Measurements from ENCODE around the gene SLC22A4. TPM values are rescaled to one million over a fixed set of nuclear protein-coding genes. Genes with fewer than 3 reads are reported as not detected.

The SLC22A4 gene
- total RNA-seq, 1 donor from 2014 or later: 0.06 TPM

DNA sequence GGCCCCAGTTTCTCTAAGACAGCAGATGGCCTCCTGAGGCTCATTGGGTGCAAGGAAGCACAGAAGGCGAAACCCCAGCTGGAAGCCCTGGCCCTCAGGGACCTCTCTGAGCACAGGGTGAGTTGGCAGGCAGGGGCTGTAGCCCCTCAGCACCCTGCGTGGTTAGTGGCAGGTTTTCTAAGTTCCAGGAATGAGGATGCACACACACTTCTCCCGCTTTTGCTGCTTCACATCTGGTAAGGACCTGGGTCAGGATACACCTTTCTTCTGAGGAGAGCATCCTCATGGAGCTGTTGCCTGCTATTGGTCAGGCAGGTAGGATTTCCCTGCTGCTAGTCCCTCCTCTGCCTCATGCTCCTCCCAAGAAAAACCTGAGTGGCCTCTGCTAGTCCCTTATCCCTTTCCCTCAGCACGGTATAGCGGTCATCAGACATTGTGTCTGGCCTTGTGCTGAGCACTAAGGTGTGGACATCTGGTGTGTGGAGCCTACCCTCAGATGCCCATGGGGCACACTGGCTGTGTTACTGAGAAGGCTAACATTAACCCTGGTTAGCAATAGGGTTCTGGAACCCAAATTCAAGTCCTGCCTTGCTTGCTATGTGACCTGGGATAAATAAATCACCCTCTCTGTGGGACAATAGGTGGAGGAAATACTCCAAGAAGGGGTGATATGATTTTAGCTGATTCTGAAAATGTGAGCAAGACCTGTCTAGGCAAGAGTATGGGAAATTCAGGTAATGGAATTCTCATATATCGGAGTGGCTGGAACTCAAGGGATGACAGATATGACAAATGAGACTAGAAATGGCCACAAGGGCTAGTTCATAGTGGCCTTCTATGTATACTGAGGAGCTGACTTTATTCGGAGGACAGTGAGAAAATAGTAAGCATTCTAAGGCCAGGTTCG lies 1.6 kb downstream of the SLC22A4 start:
- H4K20me1 ChIP-seq (ENCODE audit: low read depth): peaks cover 9% of the 10 kb centered on the region
- Mint-ChIP-seq H3K4me1 (peaks cover 12% of the 10 kb centered on the region), H3K4me3 (peak overlapping the region; percentile 82), H3K36me3 (no peaks in the 10 kb centered on the region), H3K27ac (no peak overlapping the region), H3K27me3 (ENCODE audit: insufficient read depth, low read depth) (peaks cover 10% of the 10 kb centered on the region), H3K9me3 (no peaks in the 10 kb centered on the region)
- TF ChIP-seq EZH2 (IDR thresholded peaks at IDR 0.05): no peak
- TF ChIP-seq, protein P1, sequence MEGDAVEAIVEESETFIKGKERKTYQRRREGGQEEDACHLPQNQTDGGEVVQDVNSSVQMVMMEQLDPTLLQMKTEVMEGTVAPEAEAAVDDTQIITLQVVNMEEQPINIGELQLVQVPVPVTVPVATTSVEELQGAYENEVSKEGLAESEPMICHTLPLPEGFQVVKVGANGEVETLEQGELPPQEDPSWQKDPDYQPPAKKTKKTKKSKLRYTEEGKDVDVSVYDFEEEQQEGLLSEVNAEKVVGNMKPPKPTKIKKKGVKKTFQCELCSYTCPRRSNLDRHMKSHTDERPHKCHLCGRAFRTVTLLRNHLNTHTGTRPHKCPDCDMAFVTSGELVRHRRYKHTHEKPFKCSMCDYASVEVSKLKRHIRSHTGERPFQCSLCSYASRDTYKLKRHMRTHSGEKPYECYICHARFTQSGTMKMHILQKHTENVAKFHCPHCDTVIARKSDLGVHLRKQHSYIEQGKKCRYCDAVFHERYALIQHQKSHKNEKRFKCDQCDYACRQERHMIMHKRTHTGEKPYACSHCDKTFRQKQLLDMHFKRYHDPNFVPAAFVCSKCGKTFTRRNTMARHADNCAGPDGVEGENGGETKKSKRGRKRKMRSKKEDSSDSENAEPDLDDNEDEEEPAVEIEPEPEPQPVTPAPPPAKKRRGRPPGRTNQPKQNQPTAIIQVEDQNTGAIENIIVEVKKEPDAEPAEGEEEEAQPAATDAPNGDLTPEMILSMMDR (IDR thresholded peaks at IDR 0.05): no peak
- TF ChIP-seq EZH2phosphoT487 (IDR thresholded peaks at IDR 0.05): no peak
- no peak overlapping the region for H2AFZ ChIP-seq (replicated peaks)
- no peaks in the 10 kb centered on the region for H3K9me3 ChIP-seq (ENCODE audit: low read depth)
- H3K27ac ChIP-seq: no peak overlapping the region
- peaks cover 17% of the 10 kb centered on the region for H3F3A ChIP-seq (ENCODE audit: low read depth)
- no peak overlapping the region for H3K4me3 ChIP-seq
- H3K9ac ChIP-seq: no peak overlapping the region
- H3K27me3 ChIP-seq: peaks cover 34% of the 10 kb centered on the region
- no peaks in the 10 kb centered on the region for H3K79me2 ChIP-seq (ENCODE audit: low read depth)
- no peak for DNase-seq (ENCODE audit: low spot score)
- no peaks in the 10 kb centered on the region for H3K36me3 ChIP-seq
- H3K4me2 ChIP-seq: no peak overlapping the region
- H3K4me1 ChIP-seq: peaks cover 15% of the 10 kb centered on the region

DNA sequence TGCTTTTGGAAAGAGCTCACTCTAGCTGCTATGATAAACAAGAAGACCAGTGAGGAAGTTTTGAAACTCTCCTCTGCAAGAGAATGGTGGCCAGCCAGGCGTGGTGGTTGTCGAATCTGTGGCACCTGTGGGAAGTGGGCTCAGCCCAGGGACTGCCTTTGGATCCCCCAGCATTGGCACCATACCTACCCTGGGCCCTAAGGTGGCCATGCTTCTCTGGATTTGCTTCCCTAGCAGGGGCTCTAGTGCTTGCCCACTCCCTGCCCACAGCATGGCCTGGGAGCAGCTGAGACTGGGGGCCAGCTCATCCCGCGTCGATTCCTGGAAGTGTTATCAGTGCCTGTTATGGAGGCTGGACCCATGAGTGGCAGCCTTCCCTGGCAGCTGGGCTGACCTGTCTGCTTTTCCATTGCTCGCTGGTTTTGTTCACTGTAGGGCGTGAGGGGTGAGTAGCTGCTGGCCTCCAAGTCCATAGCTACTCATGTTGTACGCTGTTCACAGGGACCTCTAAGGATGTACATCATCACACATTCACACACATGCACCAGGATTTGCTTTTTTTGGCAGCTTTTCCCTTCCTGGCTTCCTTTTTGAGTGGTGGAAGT lies 2.3 kb downstream of the SLC22A4 start:
- no peaks in the 10 kb centered on the region for H3K9me3 Mint-ChIP-seq
- Histone ChIP-seq H3K79me2 (ENCODE audit: low read depth) (no peaks in the 10 kb centered on the region), H3K4me2 (no peak overlapping the region), H3K36me3 (no peaks in the 10 kb centered on the region), H4K20me1 (ENCODE audit: low read depth) (peaks cover 9% of the 10 kb centered on the region), H3K9me3 (ENCODE audit: low read depth) (no peaks in the 10 kb centered on the region), H3K4me3 (no peak overlapping the region), H3K27ac (no peak overlapping the region), H3K27me3 (peaks cover 34% of the 10 kb centered on the region), H3F3A (ENCODE audit: low read depth) (peaks cover 17% of the 10 kb centered on the region), H2AFZ (replicated peaks) (no peak overlapping the region), H3K9ac (no peak overlapping the region), H3K4me1 (peaks cover 15% of the 10 kb centered on the region)
- H3K36me3 Mint-ChIP-seq: no peaks in the 10 kb centered on the region
- H3K4me1 Mint-ChIP-seq: peaks cover 12% of the 10 kb centered on the region
- TF ChIP-seq, protein P1 (IDR thresholded peaks at IDR 0.05): no peak
- TF ChIP-seq EZH2 (IDR thresholded peaks at IDR 0.05) (no peak), EZH2phosphoT487 (IDR thresholded peaks at IDR 0.05) (no peak)
- no peak overlapping the region for H3K4me3 Mint-ChIP-seq
- no peak for DNase-seq (ENCODE audit: low spot score)
- H3K27me3 Mint-ChIP-seq (ENCODE audit: insufficient read depth, low read depth): peaks cover 10% of the 10 kb centered on the region
- H3K27ac Mint-ChIP-seq: no peak overlapping the region

DNA sequence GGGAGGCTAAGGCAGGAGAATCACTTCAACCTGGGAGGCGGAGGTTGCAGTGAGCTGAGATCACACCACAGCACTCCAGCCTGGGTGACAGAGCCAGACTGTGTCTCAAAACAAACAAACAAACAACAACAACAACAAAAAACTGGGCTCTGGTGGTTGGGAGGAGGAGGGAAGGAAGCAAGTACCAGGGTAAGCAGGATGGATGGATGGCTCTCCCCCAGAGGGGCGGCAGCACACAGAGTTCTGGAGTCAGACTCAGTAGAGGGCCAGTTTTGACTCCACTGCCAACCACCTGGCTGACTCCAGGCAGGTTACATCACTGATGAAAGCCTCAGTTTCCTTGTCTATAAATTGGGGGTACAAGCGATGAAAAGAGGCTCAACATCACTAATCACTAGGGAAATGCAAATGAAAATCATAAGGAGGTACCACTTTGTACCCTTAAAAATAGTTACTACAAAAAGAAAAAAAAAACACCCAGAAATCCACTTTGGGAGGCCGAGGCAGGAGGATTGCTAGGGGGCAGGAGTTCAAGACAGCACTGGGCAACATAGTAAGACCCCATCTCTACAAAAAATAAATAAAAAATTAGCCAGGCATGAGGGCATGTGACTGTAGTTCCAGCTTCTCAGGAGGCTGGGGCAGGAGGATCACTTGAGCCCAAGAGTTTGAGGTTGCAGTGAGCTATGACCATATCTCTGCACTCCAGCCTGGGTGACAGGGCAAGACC lies 3.2 kb downstream of the SLC22A4 start:
- Histone ChIP-seq H3K4me3 (no peak overlapping the region), H4K20me1 (ENCODE audit: low read depth) (peaks cover 9% of the 10 kb centered on the region), H3K4me2 (no peak overlapping the region), H3K9ac (no peak overlapping the region), H3K27me3 (peaks cover 34% of the 10 kb centered on the region), H3K9me3 (ENCODE audit: low read depth) (no peaks in the 10 kb centered on the region), H3K4me1 (peaks cover 14% of the 10 kb centered on the region), H2AFZ (replicated peaks) (no peak overlapping the region), H3K36me3 (no peaks in the 10 kb centered on the region), H3K27ac (no peak overlapping the region), H3K79me2 (ENCODE audit: low read depth) (no peaks in the 10 kb centered on the region), H3F3A (ENCODE audit: low read depth) (peaks cover 19% of the 10 kb centered on the region)
- H3K27ac Mint-ChIP-seq: no peak overlapping the region
- peaks cover 12% of the 10 kb centered on the region for H3K27me3 Mint-ChIP-seq (ENCODE audit: insufficient read depth, low read depth)
- no peak for TF ChIP-seq EZH2phosphoT487 (IDR thresholded peaks at IDR 0.05)
- TF ChIP-seq, protein P1 (IDR thresholded peaks at IDR 0.05): no peak
- no peak for DNase-seq (ENCODE audit: low spot score)
- peaks cover 12% of the 10 kb centered on the region for H3K4me1 Mint-ChIP-seq
- H3K4me3 Mint-ChIP-seq: no peak overlapping the region
- H3K36me3 Mint-ChIP-seq: no peaks in the 10 kb centered on the region
- H3K9me3 Mint-ChIP-seq: no peaks in the 10 kb centered on the region
